CD4-positive, alpha-beta T cell treated with Interleukin-4 for 4 hours (primary cell): ENCODE data around the gene PLXNB2.
"Not testable (repeated sequence)": the region's sequence is repeated elsewhere in the genome, so short reads cannot be mapped to it uniquely, and the experiment has no call there.

Experiments
- DNase-seq: peaks from one replicate; pipeline ENCODE4 v3.0.0-alpha.2; 2020

Gene PLXNB2, protein sequence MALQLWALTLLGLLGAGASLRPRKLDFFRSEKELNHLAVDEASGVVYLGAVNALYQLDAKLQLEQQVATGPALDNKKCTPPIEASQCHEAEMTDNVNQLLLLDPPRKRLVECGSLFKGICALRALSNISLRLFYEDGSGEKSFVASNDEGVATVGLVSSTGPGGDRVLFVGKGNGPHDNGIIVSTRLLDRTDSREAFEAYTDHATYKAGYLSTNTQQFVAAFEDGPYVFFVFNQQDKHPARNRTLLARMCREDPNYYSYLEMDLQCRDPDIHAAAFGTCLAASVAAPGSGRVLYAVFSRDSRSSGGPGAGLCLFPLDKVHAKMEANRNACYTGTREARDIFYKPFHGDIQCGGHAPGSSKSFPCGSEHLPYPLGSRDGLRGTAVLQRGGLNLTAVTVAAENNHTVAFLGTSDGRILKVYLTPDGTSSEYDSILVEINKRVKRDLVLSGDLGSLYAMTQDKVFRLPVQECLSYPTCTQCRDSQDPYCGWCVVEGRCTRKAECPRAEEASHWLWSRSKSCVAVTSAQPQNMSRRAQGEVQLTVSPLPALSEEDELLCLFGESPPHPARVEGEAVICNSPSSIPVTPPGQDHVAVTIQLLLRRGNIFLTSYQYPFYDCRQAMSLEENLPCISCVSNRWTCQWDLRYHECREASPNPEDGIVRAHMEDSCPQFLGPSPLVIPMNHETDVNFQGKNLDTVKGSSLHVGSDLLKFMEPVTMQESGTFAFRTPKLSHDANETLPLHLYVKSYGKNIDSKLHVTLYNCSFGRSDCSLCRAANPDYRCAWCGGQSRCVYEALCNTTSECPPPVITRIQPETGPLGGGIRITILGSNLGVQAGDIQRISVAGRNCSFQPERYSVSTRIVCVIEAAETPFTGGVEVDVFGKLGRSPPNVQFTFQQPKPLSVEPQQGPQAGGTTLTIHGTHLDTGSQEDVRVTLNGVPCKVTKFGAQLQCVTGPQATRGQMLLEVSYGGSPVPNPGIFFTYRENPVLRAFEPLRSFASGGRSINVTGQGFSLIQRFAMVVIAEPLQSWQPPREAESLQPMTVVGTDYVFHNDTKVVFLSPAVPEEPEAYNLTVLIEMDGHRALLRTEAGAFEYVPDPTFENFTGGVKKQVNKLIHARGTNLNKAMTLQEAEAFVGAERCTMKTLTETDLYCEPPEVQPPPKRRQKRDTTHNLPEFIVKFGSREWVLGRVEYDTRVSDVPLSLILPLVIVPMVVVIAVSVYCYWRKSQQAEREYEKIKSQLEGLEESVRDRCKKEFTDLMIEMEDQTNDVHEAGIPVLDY (N-terminal part only)

DNA sequence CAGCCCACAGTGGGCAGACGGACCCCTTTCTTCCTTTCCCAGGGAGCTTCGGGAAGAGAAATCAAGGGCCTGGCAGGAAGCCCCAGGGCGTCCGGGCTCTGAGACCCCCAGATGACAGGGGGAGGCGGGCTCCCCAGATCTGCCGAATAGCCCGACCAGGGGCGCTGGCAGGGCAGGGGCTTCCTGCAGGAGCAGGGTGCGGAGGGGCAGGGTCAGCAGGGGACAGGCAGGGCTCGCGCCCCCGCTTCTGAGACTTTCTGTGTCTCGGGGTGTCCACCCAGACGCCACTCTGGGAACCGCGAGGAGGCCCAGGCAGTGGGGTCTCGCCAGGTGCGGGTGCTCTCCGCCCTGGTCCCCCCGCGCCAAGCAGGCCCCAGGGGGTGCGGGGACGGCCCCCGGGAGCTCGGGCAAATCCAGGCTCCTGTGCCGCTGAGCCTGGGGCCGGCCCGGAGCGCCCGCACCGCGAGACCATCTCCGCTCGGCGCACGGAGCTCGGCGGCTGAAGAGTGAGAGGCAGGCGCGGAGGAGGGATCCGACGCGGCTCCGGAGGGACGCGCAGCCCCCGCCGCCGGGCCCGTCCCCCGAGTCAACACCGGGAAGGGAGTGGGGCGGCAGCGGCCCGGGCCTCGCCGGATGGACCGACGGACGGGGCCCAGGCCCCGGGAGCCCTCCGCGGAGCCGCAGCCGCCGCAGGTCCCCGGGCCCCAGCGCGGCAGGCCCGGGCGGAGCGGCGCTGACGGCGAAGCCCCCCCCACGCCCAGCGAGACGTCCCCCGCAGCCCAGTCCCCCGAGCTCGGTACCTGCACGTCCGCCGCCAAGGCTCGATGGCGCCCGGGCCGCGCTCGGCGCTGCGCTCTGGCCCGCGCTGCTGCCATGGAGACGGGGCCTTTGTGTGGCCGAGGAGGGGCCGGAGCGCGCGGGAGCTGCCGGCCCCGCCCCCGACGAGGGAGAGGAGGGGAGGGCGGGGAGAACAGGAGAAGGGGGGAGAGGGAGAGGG lies at the start of gene PLXNB2:
Gene PLXNB2 (minus strand): TSS at position 894 of the 997 bp plus-strand sequence. CDS start 17,062 bp downstream, outside the sequence.
- DNase-seq = no peak

DNA sequence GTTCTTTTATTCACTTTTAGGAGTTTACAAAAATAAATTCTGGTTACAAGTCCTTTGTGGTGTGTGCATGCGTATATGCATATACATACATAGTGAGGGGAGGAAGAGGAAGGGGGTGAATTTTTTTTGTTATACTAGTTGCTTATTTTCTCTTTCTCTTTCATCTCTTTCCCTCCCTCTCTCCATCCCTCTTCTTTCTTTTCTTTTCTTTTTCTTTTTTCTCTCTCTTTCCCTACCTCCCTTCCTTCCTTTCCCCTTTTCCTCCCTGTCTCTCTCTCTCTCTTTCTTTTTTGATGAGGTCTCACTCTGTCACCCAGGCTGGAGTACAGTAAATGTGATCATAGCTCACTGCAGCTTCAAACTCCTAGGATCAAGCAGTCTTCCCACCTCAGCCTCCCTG lies 49.8 kb upstream of the PLXNB2 start:
- DNase-seq = no peak

DNA sequence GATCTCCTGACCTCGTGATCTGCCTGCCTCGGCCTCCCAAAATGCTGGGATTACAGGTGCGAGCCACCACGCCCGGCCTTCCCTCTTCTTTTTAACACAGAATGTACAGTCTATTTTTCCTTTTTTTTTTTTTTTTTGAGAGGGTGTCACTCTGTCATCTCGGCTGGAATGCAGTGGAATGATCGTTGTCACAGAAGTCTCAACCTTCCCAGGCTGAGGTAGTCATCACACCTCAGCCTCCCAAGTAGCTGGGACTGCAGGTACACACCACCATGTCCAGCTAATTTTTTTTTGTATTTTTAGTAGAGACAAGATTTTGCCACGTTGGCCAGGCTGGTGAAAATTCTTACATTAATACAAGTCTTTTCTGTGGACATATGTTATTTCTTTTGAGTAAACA lies 48.7 kb upstream of the PLXNB2 start:
- no peak for DNase-seq

DNA sequence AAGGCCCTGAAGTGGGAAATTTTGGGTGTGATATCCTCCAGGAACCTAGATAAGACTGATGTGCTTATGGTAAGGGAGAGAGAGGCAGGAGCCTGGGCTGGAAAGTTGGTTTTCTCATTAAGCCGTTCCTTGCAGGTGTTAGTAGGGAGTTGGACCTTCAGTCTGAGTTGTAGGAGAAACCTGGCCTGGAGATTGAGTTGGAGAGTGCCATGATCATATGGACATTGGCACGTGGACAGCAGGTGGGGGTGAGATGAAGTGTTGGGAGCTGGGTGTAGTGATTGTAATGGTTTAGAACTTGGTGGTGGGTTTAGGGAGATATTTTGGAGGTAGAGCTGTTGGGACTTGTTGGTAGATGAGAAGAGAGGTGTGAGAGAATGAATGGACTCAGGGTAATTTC lies 40.6 kb upstream of the PLXNB2 start:
- DNase-seq = no peak

DNA sequence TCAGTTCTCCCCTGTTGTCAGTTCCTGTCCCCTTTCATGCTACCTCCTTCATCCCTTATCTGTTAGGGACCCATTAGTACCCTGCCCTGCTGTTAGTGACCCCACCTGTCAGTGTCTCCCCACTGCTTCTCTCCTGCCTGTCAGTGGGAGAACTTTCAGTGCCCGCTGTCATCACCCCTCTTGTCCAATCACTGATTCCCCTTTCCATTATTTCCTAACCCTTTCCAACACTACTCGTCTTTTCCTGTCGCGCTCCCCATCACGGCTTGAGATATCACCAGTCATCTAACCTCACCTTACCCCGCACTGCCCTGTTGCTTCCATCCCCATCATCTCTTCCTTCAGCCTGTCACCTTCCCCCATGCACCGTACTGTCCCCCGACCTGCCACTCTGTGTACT lies 39.7 kb upstream of the PLXNB2 start:
- no peak for DNase-seq

DNA sequence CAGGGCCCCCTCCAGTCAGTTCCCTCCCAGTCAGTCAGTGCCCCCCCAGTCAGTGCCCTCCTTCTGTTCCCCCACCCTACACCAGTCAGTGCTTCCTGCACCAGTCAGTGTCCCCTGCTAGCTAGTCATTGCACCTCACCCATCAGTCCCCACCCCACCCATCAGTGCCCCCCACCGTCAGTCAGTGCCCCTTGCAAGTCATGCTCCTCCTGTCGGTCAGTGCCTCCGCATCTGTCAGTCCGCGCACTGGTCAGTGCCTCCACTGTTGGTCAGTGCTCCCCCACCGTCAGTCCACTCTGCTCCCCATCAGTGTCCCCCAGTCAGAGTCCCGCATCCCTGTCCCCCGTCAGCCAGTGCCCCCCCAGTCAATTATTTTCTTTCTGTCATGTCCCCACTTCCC lies 39.0 kb upstream of the PLXNB2 start:
- DNase-seq = no peak

DNA sequence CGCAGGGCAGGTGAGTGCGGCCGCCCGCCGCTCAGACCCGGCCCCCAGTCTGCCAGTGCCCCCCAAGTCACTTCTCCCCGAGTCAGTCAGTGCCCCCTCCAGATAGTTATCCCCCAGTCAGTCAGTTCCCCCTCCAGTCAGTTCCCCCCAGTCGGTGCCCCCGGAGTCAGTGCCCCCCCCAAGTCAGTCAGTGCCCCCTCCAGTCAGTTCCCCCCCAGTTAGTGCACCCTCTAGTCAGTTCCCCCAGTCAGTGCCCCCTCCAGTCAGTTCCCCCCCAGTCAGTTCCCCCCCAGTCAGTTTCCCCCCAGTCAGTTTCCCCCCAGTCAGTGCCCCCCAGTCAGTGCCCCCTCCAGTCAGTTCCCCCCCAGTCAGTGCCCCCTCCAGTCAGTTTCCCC lies 36.1 kb upstream of the PLXNB2 start:
- DNase-seq = no peak

DNA sequence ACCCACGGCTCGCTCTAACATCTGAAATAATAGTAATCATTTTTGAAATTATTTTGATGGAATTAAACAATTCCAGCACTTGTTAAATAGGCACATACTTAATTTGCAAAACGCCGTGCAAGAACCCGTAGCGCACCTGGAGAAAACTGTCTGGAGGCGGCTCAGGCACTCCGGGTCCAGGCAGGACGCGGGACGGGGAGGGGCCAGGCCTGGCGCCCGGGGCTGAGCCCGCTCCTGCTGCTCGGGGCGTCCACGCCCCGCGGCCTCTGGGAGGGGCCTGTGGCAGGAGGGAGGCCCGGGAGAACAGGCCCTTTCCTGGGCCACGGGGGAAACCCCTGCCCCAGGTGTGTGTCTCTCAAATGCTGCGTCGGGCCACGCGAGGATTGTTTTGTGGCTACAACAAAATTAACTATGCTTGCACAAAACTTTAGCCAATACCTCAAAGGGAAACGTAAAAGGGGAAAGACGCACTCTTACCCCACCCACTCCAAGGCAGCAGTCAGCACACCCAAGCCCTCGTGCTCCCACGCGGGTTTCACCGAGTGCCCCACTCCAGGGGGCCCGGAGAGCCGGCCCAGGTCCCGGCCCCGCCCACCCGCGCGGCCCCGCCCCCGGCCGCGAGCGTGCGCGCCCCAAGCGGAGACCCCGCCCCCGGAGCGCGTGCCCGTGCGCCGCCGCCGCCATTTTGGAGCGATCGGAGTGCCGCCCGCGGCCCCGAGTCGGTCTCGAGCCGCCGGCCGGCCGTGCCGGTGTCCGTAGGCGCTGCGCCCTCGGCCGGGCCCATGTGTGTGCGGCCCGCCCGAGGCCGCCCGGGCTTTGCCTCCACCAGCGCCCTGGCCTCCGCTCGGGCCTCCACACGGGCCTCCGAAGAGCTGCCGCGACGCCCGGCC lies 35.5 kb upstream of the PLXNB2 start, which contains the start of gene PPP6R2:
Gene PPP6R2 (plus strand): TSS at position 677 of the 890 bp plus-strand sequence. CDS start 50,582 bp downstream, outside the sequence.
- DNase-seq = peak; percentile 83

DNA sequence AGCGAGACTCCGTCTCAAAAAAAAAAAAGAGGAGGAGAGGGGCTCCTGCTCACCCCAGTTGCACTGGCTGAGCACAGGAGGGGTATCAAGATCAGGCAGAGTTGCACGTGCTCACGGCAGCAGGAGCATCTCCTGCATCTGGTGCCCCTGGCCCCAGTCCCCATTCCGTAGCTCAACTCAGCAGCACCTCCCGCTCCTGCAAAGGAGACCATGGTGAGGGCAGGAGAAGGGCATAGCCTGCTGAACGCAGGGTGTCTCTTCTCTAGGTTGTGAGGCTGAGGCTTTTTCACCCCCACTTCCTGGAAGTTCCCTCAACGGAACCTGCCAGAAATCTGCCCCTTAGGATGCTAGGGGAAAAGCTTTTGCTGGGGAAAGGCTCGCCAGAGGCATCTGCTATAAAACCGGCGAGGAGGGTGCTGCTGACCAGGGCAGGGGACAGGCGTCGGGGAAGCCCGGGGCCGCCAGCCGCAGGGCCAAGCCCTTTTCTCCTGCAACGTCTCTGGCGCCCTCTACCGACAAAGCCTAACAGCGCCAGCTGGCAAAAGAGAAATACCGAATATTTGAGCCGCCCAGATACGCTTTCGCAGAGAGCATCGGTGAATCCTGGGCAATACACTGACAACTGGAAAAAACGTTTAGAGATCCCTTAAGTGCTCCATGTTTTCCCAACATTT lies 34.7 kb upstream of the PLXNB2 start:
- DNase-seq = peak; percentile 87

DNA sequence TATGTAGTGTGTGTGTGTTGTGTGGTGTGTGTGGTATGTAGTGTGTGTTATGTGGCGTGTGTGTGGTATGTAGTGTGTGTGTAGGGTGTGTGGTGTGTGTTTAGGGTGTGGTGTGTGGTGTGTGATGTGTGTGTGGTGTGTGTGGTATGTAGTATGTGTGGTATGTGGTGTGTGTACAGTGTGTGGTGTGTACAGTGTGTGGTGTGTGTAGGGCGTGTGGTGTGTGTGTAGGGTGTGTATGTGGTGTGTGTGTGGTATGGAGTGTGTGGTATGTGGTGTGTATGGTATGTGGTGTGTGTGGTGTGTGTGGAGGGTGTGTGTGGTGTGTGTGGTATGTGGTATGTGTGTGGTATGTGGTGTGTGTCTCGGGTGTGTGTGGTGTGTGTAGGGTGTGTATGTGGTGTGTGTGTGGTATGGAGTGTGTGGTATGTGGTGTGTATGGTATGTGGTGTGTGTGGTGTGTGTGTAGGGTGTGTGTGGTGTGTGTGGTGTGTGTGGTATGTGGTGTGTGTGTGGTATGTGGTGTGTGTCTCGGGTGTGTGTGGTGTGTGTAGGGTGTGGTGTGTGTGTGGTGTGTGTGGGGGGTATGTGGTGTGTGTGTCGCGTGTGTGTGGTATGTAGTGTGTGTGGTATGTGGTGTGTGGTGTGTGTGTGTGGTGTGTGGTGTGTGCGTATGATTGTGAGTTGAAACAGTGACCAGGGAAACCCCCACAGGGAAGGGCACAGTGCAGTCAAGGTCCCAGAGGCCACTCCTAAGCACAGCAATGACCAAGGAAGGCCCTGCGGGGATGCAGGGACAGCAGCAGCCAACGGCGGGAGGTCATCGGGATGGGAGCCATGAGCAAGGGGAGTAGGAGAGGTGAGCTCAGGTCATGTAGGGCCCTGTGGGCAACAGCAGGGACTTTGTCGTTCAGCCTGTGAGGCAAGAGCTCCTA lies 32.8 kb upstream of the PLXNB2 start:
- no peak for DNase-seq

DNA sequence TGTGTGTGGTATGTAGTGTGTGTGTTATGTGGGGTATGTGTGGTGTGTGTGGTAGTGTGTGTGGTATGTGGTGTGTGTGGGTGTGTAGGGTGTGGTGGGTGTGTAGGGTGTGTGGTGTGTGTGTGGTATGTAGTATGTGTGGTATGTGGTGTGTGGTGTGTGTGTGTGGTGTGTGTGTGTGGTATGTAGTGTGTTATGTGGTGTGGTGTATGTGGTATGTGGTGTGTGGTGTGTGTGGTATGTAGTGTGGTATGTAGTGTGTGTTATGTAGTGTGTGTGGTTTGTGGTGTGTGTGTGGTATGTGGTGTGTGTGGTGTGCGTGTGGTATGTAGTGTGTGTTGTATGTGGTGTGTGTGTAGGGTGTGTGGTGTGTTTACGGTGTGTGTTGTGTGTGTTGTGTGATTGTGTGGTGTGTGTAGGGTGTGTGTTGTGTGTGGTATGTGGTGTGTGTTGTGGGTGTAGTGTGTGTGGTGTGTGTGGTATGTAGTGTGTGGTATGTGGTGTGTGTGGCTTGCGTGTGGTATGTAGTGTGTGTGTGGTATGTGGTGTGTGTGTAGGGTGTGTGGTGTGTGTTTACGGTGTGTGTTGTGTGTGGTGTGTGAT lies 31.5 kb upstream of the PLXNB2 start:
- no peak for DNase-seq

DNA sequence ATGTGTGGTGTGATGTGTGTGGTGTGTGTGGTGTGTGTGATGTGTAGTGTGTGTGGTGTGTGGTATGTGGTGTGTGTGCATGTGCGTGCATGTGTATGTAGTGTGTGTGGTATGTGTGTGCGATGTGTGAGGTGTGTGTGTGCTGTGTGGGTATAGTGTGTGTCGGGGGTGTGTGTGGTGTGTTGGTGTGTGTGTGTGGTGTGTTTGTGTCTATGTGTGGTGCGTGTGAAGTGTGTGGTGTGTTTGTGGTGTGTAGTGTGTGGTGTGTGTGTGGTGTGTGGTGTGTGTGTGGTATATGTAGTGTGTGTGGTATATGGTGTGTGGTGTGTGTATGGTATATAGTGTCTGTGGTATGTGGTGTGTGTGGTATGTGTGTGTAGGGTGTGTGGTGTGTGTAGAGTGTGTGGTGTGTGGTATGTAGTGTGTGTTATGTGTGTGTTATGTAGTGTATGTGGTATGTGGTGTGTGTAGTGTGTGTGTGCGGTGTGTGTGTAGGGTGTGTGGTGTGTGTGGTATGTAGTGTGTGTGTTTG lies 30.7 kb upstream of the PLXNB2 start:
- no peak for DNase-seq

DNA sequence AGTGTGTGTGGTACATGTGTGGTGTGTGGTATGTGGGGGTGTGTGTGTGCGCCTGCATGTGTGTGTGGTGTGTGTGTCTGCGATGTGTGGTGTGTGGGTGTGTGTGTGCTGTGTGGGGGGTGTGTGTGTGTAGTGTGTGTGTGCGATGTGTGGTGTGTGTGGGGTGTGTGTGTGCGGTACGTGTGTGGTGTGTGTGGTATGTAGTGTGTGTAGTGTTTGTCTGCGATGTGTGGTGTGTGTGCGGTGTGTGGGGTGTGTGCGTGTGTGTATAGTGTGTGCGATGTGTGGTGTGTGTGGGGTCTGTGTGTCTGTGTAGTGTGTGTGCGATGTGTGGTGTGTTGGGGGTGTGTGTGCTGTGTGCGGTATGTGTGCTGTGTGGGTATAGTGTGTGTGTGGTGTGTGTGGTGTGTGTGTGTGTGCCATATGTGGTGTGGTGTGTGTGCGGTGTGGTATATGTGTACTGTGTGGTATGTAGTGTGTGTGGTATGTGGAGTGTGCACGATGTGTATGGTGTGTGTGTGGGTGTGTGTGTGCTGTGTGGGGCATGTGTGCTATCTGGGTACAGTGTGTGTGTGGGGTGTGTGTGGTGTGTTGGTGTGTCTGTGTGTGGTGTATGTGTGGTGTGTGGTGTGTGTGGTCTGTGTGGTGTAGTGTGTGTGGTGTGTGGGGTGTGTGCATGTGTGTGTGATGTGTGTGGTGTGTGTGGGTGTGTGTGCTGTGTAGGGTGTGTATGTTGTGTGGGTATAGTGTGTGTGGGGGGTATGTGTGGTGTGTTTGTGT lies 30.0 kb upstream of the PLXNB2 start:
- DNase-seq = no peak

DNA sequence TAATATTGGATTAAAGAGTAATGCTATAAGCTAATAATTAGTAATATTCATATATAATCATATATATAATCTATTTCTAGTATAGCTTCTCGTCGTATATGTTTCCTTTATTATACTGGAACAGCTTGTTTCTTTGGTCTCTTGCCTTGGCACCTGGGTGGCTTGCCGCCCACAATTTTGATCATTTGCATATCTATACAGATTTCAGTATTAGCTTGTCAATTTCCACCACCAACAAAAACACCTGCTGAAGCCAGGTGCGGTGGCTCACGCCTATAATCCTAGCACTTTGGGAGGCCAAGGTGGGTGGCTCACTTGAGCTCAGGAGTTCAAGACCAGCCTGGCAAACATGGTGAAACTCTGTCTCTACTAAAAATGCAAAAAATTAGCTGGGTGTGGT lies 27.0 kb upstream of the PLXNB2 start:
- DNase-seq = not testable (repeated sequence)

DNA sequence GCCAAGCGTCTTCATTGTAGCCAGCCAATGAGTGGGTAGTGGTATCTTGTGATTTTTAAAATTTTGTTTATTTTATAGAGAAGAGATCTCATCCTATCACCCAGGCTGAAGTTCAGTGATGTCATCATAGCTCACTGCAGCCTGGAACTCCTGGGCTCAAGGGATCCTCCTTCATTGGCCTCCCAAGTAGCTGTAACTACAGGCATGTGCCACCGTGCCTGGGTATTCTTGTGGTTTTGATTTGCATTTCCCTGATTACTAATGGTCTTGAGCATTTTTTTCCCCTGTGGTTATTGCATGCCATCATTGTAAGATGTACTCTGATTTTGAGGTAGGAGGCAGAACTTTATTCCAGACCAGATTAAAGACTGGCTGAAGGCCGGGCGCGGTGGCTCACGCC lies 21.8 kb upstream of the PLXNB2 start:
- DNase-seq = no peak

DNA sequence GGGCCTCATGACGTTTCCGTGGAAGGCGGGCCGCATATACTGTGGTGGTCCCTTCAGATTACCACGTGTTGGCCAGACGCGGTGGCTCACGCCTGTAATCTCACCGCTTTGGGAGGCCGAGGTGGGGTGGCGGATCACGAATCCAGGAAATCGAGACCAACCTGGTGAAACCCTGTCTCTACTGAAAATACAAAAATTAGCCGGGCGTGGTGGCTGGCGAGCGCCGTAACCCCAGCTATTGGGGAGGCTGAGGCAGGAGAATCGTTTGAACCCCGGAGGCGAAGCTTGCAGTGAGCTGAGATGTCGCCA lies 20.2 kb upstream of the PLXNB2 start:
- no peak for DNase-seq

DNA sequence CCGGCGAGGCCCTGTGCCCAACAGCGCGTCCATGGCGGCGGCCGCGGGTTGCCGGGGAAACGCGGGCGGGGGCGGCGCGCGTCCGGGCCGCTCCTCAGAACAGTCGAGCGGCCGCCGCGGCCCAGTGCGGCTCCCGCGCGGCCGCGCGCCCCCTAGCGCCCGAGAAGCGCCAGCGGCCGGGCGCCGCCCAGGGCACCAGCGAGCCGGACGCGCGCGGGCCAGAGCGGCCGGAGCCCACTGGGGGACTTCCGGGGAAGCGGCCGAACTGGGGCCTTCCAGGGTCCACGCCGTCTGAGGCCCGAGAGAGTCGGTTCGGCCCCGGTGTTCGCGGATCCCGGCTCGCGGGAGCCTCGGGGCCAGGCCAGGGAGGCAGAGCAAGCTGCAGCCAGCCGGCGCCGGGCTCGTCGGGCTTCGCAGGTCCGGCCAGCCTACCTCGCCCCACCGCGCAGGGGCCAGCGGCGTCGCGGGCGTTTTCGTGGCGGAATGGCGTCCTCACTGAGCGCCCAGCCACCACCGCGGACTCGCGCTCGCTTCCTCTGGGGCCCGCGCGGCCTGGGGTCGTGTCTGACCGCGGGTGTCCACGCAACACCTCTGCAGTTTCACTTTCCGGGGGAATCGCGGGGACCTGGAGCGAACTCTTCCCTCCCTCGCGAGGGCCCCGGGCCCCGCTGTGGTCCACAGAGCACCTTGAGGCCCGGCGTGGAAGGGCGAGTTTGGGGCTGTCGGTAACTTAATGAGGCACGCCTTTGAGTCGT lies 19.7 kb upstream of the PLXNB2 start, which contains the start of gene DENND6B:
Gene DENND6B (minus strand): TSS at position 57 of the 755 bp plus-strand sequence. CDS start 24 bp downstream, at position 33.
- peak; percentile 52 for DNase-seq
